Fibroblast of mammary gland (primary cell): ENCODE measurements around the gene TTC28.
A peak's percentile ranks its signal among the peaks of the same experiment; 100 is the strongest.

ENCODE experiments used
- DNase-seq: peaks from one replicate; pipeline ENCODE4 v3.0.0-alpha.2; 2010; ENCODE audit warnings: low read depth
- H3K4me3 ChIP-seq: 2 replicates; pipeline ENCODE4 v1.5.1; 2011; ENCODE audit warnings: low read depth, mild to moderate bottlenecking, low read length, moderate library complexity; ENCODE audit not compliant: control insufficient read depth
- CTCF ChIP-seq: conservative IDR thresholded peaks from 2 replicates; pipeline ENCODE4 v1.5.1; 2011; ENCODE audit warnings: low read depth, low read length, inconsistent platforms; ENCODE audit not compliant: control insufficient read depth, insufficient read depth

TTC28 gene

GRCh38 chr22:28600546-28601143 lies 79.0 kb downstream of the TTC28 start:
- no peak overlapping the region for H3K4me3 ChIP-seq
- TF ChIP-seq CTCF: peak; percentile 42
- peak; percentile 71 for DNase-seq

GRCh38 chr22:28599693-28600092 lies 79.9 kb downstream of the TTC28 start:
- TF ChIP-seq CTCF: no peak
- H3K4me3 ChIP-seq: no peak overlapping the region

DNA sequence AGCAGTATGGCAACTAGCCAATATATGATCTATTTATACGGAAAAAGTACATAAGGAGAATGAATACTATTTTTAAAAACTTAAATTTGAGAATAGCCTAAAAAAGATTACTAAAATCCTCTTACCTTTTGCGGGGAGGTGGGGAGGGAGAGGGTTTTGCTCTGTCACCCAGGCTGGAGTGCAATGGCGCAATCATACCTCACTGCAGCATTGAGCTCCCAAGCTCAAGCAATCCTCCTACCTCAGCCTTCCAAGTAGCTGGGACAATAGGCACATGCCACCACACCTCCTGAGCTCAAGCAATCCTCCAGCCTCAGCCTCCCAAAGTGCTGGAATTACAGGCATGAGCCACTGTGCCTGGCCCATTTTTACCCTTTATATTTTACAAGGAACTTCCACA lies 82.0 kb downstream of the TTC28 start:
- DNase-seq: no peak
- no peak overlapping the region for H3K4me3 ChIP-seq
- TF ChIP-seq CTCF: no peak

More at GRCh38 chr22:28599693-28600092, 79.9 kb downstream of the TTC28 start:
- DNase-seq: no peak

- DNase-seq: peak; percentile 81
- H3K4me3 ChIP-seq: no peak overlapping the region
- TF ChIP-seq CTCF: peak; percentile 85
Observed at GRCh38 chr22:28594797-28595462, 84.7 kb downstream of the TTC28 start.

GRCh38 chr22:28594076-28594796 lies 85.4 kb downstream of the TTC28 start:
- no peak for TF ChIP-seq CTCF
- H3K4me3 ChIP-seq: no peak overlapping the region
- DNase-seq: no peak

GRCh38 chr22:28593299-28593698 lies 86.3 kb downstream of the TTC28 start:
- no peak overlapping the region for H3K4me3 ChIP-seq
- DNase-seq: no peak
- TF ChIP-seq CTCF: no peak
